ENCODE results near the gene TTC34.

Gene TTC34

GRCh38 chr1:2633366-2633935, 168.0 kb downstream of the TTC34 start:
- H3K27ac ChIP-seq: no peak overlapping the region

GRCh38 chr1:2632561-2633361, 168.7 kb downstream of the TTC34 start, which contains the start of gene MMEL1:
TSS of gene MMEL1 (minus strand) at chr1:2633016. CDS start at chr1:2629484, 3,532 bp downstream.
- H3K4me3 ChIP-seq (ENCODE audit: low read depth, low read length): no peak within 1 kb of the TSS
- no peak within 1 kb of the TSS for H3K9ac ChIP-seq
- TF ChIP-seq CTCF (IDR thresholded peaks at IDR 0.05): no peak
- H3K79me2 ChIP-seq: no peaks in the 10 kb centered on the region
- no peak within 1 kb of the TSS for H3K27ac ChIP-seq
- no peaks in the 10 kb centered on the region for H3K36me3 ChIP-seq (ENCODE audit: control insufficient read depth, insufficient read depth, low read length)
- no peaks in the 10 kb centered on the region for H3K9me3 ChIP-seq (ENCODE audit: control insufficient read depth, low read length)
- H3K4me1 ChIP-seq: no peaks in the 10 kb centered on the region
- H3K4me2 ChIP-seq (ENCODE audit: low read length): no peak within 1 kb of the TSS
- H2AFZ ChIP-seq: no peak within 1 kb of the TSS
- no peaks in the 10 kb centered on the region for H3K27me3 ChIP-seq (ENCODE audit: control insufficient read depth, insufficient read depth, low read length)

More at GRCh38 chr1:2633366-2633935, 168.0 kb downstream of the TTC34 start:
- Histone ChIP-seq H3K79me2 (no peaks in the 10 kb centered on the region), H3K9ac (no peak overlapping the region), H3K27me3 (ENCODE audit: control insufficient read depth, insufficient read depth, low read length) (no peaks in the 10 kb centered on the region), H3K4me3 (ENCODE audit: low read depth, low read length) (no peak overlapping the region), H2AFZ (no peak overlapping the region), H3K4me2 (ENCODE audit: low read length) (no peak overlapping the region), H3K4me1 (no peaks in the 10 kb centered on the region), H3K9me3 (ENCODE audit: control insufficient read depth, low read length) (no peaks in the 10 kb centered on the region), H3K36me3 (ENCODE audit: control insufficient read depth, insufficient read depth, low read length) (no peaks in the 10 kb centered on the region)
- no peak for TF ChIP-seq CTCF (IDR thresholded peaks at IDR 0.05)

GRCh38 chr1:2632051-2632430, 169.5 kb downstream of the TTC34 start:
- H3K27ac ChIP-seq: no peak overlapping the region
- H3K36me3 ChIP-seq (ENCODE audit: control insufficient read depth, insufficient read depth, low read length): no peaks in the 10 kb centered on the region
- no peak for TF ChIP-seq CTCF (IDR thresholded peaks at IDR 0.05)
- no peaks in the 10 kb centered on the region for H3K79me2 ChIP-seq
- H3K4me3 ChIP-seq (ENCODE audit: low read depth, low read length): no peak overlapping the region
- no peaks in the 10 kb centered on the region for H3K4me1 ChIP-seq
- no peak overlapping the region for H3K4me2 ChIP-seq (ENCODE audit: low read length)
- H3K9me3 ChIP-seq (ENCODE audit: control insufficient read depth, low read length): no peaks in the 10 kb centered on the region
- H3K27me3 ChIP-seq (ENCODE audit: control insufficient read depth, insufficient read depth, low read length): no peaks in the 10 kb centered on the region
- no peak overlapping the region for H2AFZ ChIP-seq
- no peak overlapping the region for H3K9ac ChIP-seq

GRCh38 chr1:2631136-2632050, 170.1 kb downstream of the TTC34 start:
- no peak for TF ChIP-seq CTCF (IDR thresholded peaks at IDR 0.05)
- H2AFZ ChIP-seq: no peak overlapping the region
- no peak overlapping the region for H3K4me3 ChIP-seq (ENCODE audit: low read depth, low read length)
- H3K9me3 ChIP-seq (ENCODE audit: control insufficient read depth, low read length): no peaks in the 10 kb centered on the region
- H3K4me2 ChIP-seq (ENCODE audit: low read length): no peak overlapping the region
- no peaks in the 10 kb centered on the region for H3K27me3 ChIP-seq (ENCODE audit: control insufficient read depth, insufficient read depth, low read length)
- no peaks in the 10 kb centered on the region for H3K79me2 ChIP-seq
- no peaks in the 10 kb centered on the region for H3K4me1 ChIP-seq
- no peak overlapping the region for H3K9ac ChIP-seq
- H3K36me3 ChIP-seq (ENCODE audit: control insufficient read depth, insufficient read depth, low read length): no peaks in the 10 kb centered on the region
- H3K27ac ChIP-seq: no peak overlapping the region

All from parathyroid adenoma (tissue), 2 donors.